Thymus (tissue), 11 donors: Measurements from ENCODE around the gene RPL22. TPM values are rescaled to one million over a fixed set of nuclear protein-coding genes. Genes with fewer than 3 reads are reported as not detected.

Source experiments
- DNase-seq, 9 donors: peaks; one replicate each; pipeline ENCODE4 v3.0.0-alpha.2; 2013; ENCODE audit warnings: low spot score in 9 of 9, low read depth in 6 of 9, missing footprints in 1 of 9
- H3K27ac ChIP-seq, 2 donors: one replicate each; pipeline ENCODE4 v1.5.1; 2013; ENCODE audit warnings: control low read depth in 1 of 2, low read depth in 1 of 2, low read length in 1 of 2, mild to moderate bottlenecking in 1 of 2, moderate library complexity in 1 of 2
- H3K27me3 ChIP-seq, 2 donors: one replicate each; pipeline ENCODE4 v1.5.1; 2013; ENCODE audit warnings: low read length in 1 of 2; ENCODE audit not compliant: control insufficient read depth in 2 of 2, insufficient read depth in 1 of 2
- H3K36me3 ChIP-seq, 2 donors: one replicate each; pipeline ENCODE4 v1.5.1; 2013; ENCODE audit warnings: low read length in 1 of 2, mild to moderate bottlenecking in 1 of 2, moderate library complexity in 1 of 2; ENCODE audit not compliant: control insufficient read depth in 2 of 2, insufficient read depth in 2 of 2
- H3K4me1 ChIP-seq, 2 donors: one replicate each; pipeline ENCODE4 v1.5.1; 2013; ENCODE audit warnings: low read length in 2 of 2; ENCODE audit not compliant: control insufficient read depth in 2 of 2, insufficient read depth in 2 of 2
- H3K4me3 ChIP-seq, 2 donors: one replicate each; pipeline ENCODE4 v1.5.1; 2013; ENCODE audit warnings: low read length in 2 of 2, control low read depth in 1 of 2, mild to moderate bottlenecking in 1 of 2
- H3K9me3 ChIP-seq, 2 donors: one replicate each; pipeline ENCODE4 v1.5.1; 2013; ENCODE audit warnings: low read length in 1 of 2, mild to moderate bottlenecking in 1 of 2; ENCODE audit not compliant: control insufficient read depth in 2 of 2, insufficient read depth in 1 of 2
- WGBS: extraction: QIAGEN DNeasy Blood & Tissue Kit; methylation state at CpG from one replicate; pipeline ENCODE4 v1.1.7; 2013; 5-methylcytosine and 5-hydroxymethylcytosine counted together
- polyA plus RNA-seq: library from polyadenylated mRNA; stranded (reverse); fragments of 200-250 nt; gene quantifications from one replicate; pipeline ENCODE4 v1.2.3, GENCODE V29; 2013
- total RNA-seq: library from RNA; stranded (reverse); fragments of 120-200 nt; gene quantifications from one replicate; pipeline ENCODE4 v1.2.4, GENCODE V29; 2013
- donor health status: healthy.

Gene RPL22
- total and polyA plus RNA-seq, 2 donors, result 428 to 1,043 TPM

- 93% methylated on average over 6 of the region's 6 CpGs for WGBS
- Histone ChIP-seq H3K36me3 (peaks cover 27 to 34% of the 10 kb centered on the region in 2 donors), H3K27me3 (peaks cover 0 to 5% of the 10 kb centered on the region in 2 donors), H3K4me1 (peaks cover 9 to 12% of the 10 kb centered on the region in 2 donors), H3K9me3 (no peaks in the 10 kb centered on the region), H3K27ac (no peak overlapping the region), H3K4me3 (peak overlapping the region; percentile 81 to 82)
- DNase-seq, result no peak
These were observed 1.5 kb downstream of the RPL22 start for GRCh38 chr1:6197746-6198427.

DNA sequence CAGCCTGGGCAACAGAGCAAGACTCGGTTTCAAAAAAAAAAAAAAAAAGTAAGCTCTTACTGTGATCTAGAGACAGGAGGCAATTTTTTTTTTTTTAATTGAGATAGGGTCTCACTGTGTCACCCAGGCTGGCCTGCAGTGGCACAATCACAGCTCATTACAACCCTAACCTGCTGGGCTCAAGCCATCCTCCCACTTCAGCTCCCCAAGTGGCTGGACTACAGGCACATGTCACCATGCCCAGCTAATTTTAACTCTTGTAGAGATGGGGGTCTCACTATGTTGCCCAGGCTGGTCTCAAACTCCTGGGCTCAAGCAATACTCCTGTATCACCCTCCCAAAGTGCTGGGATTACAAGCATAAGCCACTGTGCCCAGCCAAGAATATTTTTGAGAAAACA, 7.4 kb downstream of the RPL22 start:
- DNase-seq, result no peak
- 100% methylated on average over 1 of the region's 1 CpG for WGBS
- no peak overlapping the region for H3K27ac ChIP-seq
- H3K4me3 ChIP-seq, result no peak overlapping the region
- no peaks in the 10 kb centered on the region for H3K4me1 ChIP-seq
- peaks cover 54 to 63% of the 10 kb centered on the region in 2 donors for H3K36me3 ChIP-seq
- H3K9me3 ChIP-seq, result no peaks in the 10 kb centered on the region
- H3K27me3 ChIP-seq, result no peaks in the 10 kb centered on the region

GRCh38 chr1:6188466-6188865, 10.9 kb downstream of the RPL22 start:
- H3K27ac ChIP-seq, result no peak overlapping the region
- H3K4me3 ChIP-seq, result no peak overlapping the region
- no peaks in the 10 kb centered on the region for H3K9me3 ChIP-seq
- peaks cover 0 to 3% of the 10 kb centered on the region in 2 donors for H3K4me1 ChIP-seq
- DNase-seq, result no peak
- 96% methylated on average over 8 of the region's 8 CpGs for WGBS
- H3K27me3 ChIP-seq, result no peaks in the 10 kb centered on the region
- peaks cover 47 to 52% of the 10 kb centered on the region in 2 donors for H3K36me3 ChIP-seq

- Histone ChIP-seq H3K4me3 (no peak overlapping the region), H3K27ac (no peak overlapping the region), H3K4me1 (peaks cover 0 to 7% of the 10 kb centered on the region in 2 donors), H3K27me3 (peaks cover 13 to 23% of the 10 kb centered on the region in 2 donors), H3K36me3 (peaks cover 26 to 35% of the 10 kb centered on the region in 2 donors), H3K9me3 (no peaks in the 10 kb centered on the region)
- peak in 5 of 9 donors; percentile 25 to 57 (median 36) for DNase-seq
- 80% methylated on average over 10 of the region's 10 CpGs for WGBS
These were observed 13.6 kb downstream of the RPL22 start for GRCh38 chr1:6185635-6186382.

DNA sequence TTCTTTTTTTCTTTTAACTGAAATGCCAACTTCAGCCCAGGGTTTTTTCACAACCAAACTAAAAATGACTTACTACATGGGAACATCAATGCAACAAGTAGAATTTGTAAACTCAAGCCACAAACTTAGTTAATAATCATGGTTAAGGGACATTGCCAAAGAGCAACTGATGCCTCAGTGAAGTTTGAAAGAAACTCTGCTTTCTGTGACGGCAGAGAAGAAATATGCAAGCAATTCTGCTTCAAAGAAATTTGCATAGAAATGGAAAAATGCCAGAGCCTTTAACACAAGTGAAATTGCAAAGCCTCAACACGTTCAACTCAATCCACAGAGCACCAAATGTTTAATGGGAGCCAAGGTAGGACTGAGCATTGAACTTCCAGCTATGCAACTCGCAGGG, 14.2 kb downstream of the RPL22 start:
- Histone ChIP-seq H3K4me1 (peaks cover 3 to 7% of the 10 kb centered on the region in 2 donors), H3K27ac (no peak overlapping the region), H3K36me3 (peaks cover 20 to 32% of the 10 kb centered on the region in 2 donors), H3K4me3 (no peak overlapping the region), H3K9me3 (no peaks in the 10 kb centered on the region), H3K27me3 (peaks cover 20 to 29% of the 10 kb centered on the region in 2 donors)
- DNase-seq, result no peak
- WGBS, result 93% methylated on average over 3 of the region's 3 CpGs

DNA sequence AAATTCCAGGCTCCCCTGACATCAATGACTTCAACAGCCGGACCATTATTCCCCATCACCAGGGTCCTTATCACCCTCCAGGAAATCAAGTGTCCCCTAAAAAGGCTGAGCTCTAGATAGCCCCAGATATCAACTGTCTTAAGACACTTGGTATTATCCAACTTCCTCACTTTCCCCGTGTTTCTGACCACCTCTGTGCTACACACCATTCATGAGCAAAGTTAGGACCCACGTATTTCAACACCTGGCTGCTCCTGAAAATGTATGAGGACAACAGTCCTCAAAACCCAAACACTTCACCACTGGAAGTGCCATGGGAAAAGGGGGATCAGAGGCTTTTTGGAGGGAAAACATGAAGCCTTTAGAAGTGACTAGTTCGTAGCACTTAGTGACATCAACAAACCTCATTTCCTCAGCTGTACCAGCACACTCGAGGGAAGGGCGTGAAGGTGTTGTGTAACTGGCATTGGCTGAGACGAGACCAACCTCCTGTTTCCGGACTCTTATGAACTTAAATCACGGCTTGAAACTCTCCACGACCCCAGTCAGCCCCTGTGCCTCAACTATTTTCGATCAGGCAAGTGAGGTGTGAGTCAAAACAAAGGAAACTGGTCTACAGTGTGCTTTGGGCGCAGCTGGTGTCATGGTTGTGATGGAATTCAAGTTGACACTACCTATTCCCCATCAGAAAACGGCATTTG, 15.2 kb downstream of the RPL22 start:
- no peaks in the 10 kb centered on the region for H3K9me3 ChIP-seq
- DNase-seq, result no peak
- peaks cover 29 to 32% of the 10 kb centered on the region in 2 donors for H3K27me3 ChIP-seq
- peaks cover 4 to 7% of the 10 kb centered on the region in 2 donors for H3K4me1 ChIP-seq
- H3K36me3 ChIP-seq, result peaks cover 16 to 30% of the 10 kb centered on the region in 2 donors
- WGBS, result 92% methylated on average over 13 of the region's 13 CpGs
- no peak overlapping the region for H3K27ac ChIP-seq
- H3K4me3 ChIP-seq, result no peak overlapping the region

DNA sequence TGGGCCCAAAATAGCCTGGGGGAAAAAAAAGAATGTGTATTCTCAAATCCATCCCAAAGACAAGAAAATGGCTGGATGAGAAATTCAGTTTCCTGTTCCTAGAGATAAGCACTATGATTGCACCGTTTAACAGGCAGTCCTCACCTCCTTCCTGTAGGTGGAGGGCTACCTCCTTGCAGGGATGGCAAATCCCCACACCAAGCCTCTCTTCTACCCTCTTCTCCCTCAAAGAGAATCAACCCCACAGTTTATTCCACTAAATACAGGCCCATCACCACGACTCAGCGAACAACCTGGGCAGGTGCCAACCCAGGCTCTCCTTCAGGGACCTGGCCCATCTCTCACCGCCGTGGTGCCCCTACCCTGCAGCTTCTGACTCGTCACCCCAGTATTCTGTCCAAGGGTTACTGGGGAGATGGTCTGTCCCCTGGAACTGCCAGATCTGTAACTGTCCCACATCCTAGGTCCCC, 15.8 kb downstream of the RPL22 start:
- no peaks in the 10 kb centered on the region for H3K9me3 ChIP-seq
- H3K27ac ChIP-seq, result no peak overlapping the region
- peaks cover 16 to 24% of the 10 kb centered on the region in 2 donors for H3K36me3 ChIP-seq
- H3K4me1 ChIP-seq, result peaks cover 4 to 7% of the 10 kb centered on the region in 2 donors
- no peak overlapping the region for H3K4me3 ChIP-seq
- WGBS, result 73% methylated on average over 6 of the region's 6 CpGs
- H3K27me3 ChIP-seq, result peaks cover 36 to 39% of the 10 kb centered on the region in 2 donors
- no peak for DNase-seq

DNA sequence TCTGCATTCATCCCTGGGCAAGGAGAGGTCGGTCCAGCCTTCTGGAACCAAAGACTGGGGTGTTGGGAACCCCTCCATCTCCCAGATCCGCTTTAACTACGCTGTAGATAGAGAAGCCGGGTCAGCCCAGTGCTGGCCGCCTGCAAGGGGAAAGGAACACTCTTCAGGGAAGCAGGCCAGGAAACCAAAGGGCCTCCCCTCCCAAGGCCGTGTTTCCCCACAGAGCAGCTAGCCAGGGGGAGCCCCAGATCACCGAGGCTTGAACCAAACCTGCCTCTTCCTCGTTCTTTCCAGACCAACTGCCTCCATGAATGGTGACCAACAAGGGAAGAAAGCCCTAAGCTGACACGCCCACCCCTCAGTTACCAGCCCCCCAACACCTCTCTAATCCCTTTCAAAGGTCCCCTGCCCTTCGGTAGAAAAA, 18.0 kb downstream of the RPL22 start:
- no peaks in the 10 kb centered on the region for H3K9me3 ChIP-seq
- peaks cover 50 to 61% of the 10 kb centered on the region in 2 donors for H3K27me3 ChIP-seq
- H3K36me3 ChIP-seq, result peaks cover 6 to 15% of the 10 kb centered on the region in 2 donors
- WGBS, result 16% methylated on average over 10 of the region's 10 CpGs
- peaks cover 4 to 7% of the 10 kb centered on the region in 2 donors for H3K4me1 ChIP-seq
- H3K4me3 ChIP-seq, result no peak overlapping the region
- DNase-seq, result no peak
- no peak overlapping the region for H3K27ac ChIP-seq
